ENCODE results near the gene TUBGCP2.

The TUBGCP2 gene

GRCh38 chr10:133252223-133252552, 56.5 kb downstream of the TUBGCP2 start:
- DNase-seq (ENCODE audit: extremely low read depth in 1 of 2, low read depth in 1 of 2) = no peak

GRCh38 chr10:133251388-133252222, 57.1 kb downstream of the TUBGCP2 start:
- DNase-seq (ENCODE audit: extremely low read depth in 1 of 2, low read depth in 1 of 2) = no peak

GRCh38 chr10:133249975-133250754, 58.5 kb downstream of the TUBGCP2 start:
- no peak for DNase-seq (ENCODE audit: extremely low read depth in 1 of 2, low read depth in 1 of 2)

GRCh38 chr10:133249094-133249780, 59.4 kb downstream of the TUBGCP2 start:
- DNase-seq (ENCODE audit: extremely low read depth in 1 of 2, low read depth in 1 of 2) = no peak

GRCh38 chr10:133248334-133248715, 60.3 kb downstream of the TUBGCP2 start:
- no peak for DNase-seq (ENCODE audit: extremely low read depth in 1 of 2, low read depth in 1 of 2)

GRCh38 chr10:133247681-133248333, 60.9 kb downstream of the TUBGCP2 start:
- DNase-seq (ENCODE audit: extremely low read depth in 1 of 2, low read depth in 1 of 2) = no peak

GRCh38 chr10:133246236-133246626, 62.4 kb downstream of the TUBGCP2 start:
- no peak for DNase-seq (ENCODE audit: extremely low read depth in 1 of 2, low read depth in 1 of 2)

GRCh38 chr10:133245439-133246235, 63.0 kb downstream of the TUBGCP2 start:
- no peak for DNase-seq (ENCODE audit: extremely low read depth in 1 of 2, low read depth in 1 of 2)

GRCh38 chr10:133243593-133243992, 65.1 kb downstream of the TUBGCP2 start:
- DNase-seq (ENCODE audit: extremely low read depth in 1 of 2, low read depth in 1 of 2) = no peak

- DNase-seq (ENCODE audit: extremely low read depth in 1 of 2, low read depth in 1 of 2) = no peak
Measured at GRCh38 chr10:133242611-133243356, 65.9 kb downstream of the TUBGCP2 start.

GRCh38 chr10:133241501-133242205, 67.0 kb downstream of the TUBGCP2 start:
- DNase-seq (ENCODE audit: extremely low read depth in 1 of 2, low read depth in 1 of 2) = no peak

- no peak for DNase-seq (ENCODE audit: extremely low read depth in 1 of 2, low read depth in 1 of 2)
Measured at GRCh38 chr10:133239990-133240389, 68.7 kb downstream of the TUBGCP2 start.

GRCh38 chr10:133238466-133238804, 70.2 kb downstream of the TUBGCP2 start:
- DNase-seq (ENCODE audit: extremely low read depth in 1 of 2, low read depth in 1 of 2) = no peak

GRCh38 chr10:133237588-133238465, 70.8 kb downstream of the TUBGCP2 start, which contains the start of gene VENTX:
TSS of gene VENTX (plus strand) at chr10:133237855. CDS start at chr10:133237915, 60 bp downstream.
- DNase-seq (ENCODE audit: extremely low read depth in 1 of 2, low read depth in 1 of 2) = no peak

GRCh38 chr10:133237241-133237587, 71.5 kb downstream of the TUBGCP2 start:
- DNase-seq (ENCODE audit: extremely low read depth in 1 of 2, low read depth in 1 of 2) = no peak

GRCh38 chr10:133236401-133237240, 72.1 kb downstream of the TUBGCP2 start:
- DNase-seq (ENCODE audit: extremely low read depth in 1 of 2, low read depth in 1 of 2) = no peak

GRCh38 chr10:133235932-133236331, 72.7 kb downstream of the TUBGCP2 start:
- no peak for DNase-seq (ENCODE audit: extremely low read depth in 1 of 2, low read depth in 1 of 2)

Data from activated CD8-positive, alpha-beta memory T cell treated with anti-CD3 and anti-CD28 coated beads for 1 hour (primary cell).